Adrenal gland (tissue), 5 donors: ENCODE results near the gene WDR45B.

Source experiments
- CTCF ChIP-seq, 6 experiments: fragments of 450-650 bp in 4 of 6; fragments of 200-600 bp in 2 of 6; sonication (generic) in 1 of 6; IDR thresholded peaks; 1 replicate in 5 of 6; 2 replicates in 1 of 6; pipeline versions ENCODE4 v1.5.1 to v1.8.0; 2016 to 2021; ENCODE audit warnings: antibody characterized with exemption in 6 of 6, mild to moderate bottlenecking in 2 of 6, moderate library complexity in 1 of 6
- POLR2A ChIP-seq, 2 donors: fragments of 450-650 bp; IDR thresholded peaks; one replicate each; pipeline ENCODE4 v1.6.1; 2017; ENCODE audit warnings: antibody characterized with exemption in 2 of 2, mild to moderate bottlenecking in 2 of 2, moderate library complexity in 1 of 2
- donor health status: DM: no; HTN: no; CAD: no.

- TF ChIP-seq CTCF (IDR thresholded peaks at IDR 0.05) = no peak
- TF ChIP-seq POLR2A (IDR thresholded peaks at IDR 0.05) = no peak
Measured at GRCh38 chr17:82658331-82658730, 10.1 kb upstream of the WDR45B start.
